Activated CD4-positive, alpha-beta T cell treated with anti-CD3 and anti-CD28 coated beads for 4 hours (primary cell): ENCODE data around the gene PPP2R2C.

ENCODE experiments used
- DNase-seq, 2 donors: peaks; one replicate each; pipeline ENCODE4 v3.0.0-alpha.2; 2020

The PPP2R2C gene

DNA sequence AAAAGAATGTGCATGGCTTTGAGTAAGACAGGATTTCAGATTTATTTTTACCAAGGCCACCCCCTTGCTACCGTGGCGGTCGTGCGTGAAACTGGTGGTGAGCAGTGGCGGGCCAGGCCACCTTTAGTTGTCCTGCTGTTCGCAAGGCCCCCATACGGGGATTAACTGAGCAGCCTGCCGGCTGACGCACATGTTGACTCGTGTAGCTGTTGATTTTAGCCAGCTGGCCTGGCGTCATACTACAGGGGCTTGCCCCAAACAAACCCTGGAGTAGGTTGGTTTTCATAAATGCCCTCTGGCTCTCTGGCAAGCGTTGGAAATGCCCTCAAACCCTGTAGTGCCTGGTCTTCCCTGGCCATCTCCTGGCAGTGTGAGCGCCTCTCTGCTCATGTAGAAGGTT lies 174.4 kb downstream of the PPP2R2C start:
- DNase-seq, result no peak

DNA sequence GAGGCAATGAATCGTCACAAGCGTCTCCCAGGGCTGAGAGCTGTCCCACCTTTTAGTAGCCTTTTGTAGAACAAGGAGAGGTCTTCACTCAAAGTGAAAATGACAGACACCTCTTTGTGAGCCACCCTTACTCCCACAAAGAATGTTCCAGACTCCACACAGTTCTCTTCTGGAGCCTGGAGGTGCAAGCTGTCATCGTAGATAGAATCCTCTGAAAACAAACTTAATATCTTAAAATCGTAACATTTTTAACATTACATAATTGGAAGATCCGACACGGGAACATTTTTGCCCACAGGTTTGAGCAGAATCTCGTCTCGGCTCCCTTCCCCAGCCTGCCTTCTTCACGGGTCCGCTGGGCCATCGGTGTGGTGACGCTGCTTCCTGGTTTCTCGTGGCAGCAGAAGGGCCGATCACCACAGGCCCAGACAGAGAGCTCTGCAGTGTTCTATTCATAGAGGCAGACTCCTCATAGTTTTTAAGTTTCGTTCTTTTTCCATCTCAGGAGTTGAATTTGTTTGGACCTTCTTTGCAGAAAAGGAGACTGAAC lies 175.1 kb downstream of the PPP2R2C start:
- DNase-seq, result no peak

DNA sequence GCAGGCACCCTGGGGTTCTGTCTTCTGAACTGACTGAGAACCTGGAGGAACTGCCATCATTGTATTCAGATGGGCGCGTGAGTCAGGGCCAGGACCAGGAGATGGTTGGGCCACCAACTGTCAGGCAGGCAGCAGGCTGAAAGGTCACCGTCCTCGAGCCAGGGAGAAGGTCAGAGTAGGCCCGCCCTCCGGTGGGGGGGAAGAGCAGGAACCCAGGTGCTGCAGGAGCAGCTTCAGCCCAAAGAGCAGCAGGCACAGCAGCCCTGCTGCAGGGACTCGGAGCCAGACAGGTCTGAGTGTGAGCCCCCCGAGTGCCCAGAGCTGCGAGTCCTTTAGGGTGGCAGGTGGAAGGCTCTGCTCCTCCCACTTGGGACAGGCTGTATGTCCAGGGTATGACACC lies 176.4 kb downstream of the PPP2R2C start:
- DNase-seq, result no peak

DNA sequence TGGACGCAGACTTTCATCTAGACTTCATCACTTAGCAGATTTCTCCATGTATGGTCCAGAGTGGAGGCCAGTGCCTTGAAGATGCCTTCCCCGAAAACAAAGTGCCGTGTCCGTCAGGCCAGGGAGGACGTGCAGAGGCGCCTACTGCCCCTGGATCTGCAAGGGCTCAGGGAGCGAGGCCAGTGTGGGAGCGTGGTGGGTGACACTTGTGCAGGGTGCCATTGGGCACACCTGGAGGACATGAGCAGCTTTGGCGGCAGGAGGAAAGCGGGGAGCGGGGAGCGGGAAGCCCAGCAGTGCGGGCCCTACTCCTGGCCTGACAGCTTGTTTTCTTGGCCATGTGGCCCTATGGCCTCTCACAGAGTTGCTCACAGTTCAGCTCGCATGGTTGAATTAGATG lies 176.9 kb downstream of the PPP2R2C start:
- DNase-seq, result no peak

DNA sequence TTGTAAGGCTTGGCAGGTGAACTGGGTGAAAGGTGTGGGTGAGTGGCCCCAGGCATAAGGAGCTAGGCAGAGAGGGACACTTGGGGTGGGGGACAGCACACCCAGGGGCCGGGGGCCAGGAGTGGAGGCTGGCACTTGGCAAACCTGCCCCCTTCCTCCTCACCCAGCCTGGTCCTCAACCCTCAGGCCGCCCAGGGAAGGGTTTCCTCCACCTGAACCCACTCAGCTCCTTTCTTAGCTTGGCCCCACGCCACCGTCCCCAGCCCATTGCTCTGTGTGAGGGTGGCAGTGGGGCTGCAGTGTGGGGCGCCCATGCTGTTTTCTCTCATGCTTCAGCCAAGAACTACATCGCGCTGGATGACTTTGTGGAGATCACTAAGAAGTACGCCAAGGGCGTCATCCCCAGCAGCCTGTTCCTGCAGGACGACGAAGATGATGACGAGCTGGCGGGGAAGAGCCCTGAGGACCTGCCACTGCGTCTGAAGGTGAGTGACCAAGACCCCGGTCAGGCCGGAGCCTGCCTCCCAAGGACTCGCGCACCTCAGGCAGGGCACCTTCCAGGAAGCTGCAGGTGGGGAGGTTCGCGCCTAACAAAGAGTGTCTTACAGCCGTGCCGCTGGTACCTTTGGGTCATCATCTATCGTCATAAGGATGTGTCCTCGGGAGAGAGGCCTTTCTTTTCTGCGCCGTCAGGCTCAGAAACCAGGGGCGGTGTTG lies 177.6 kb downstream of the PPP2R2C start:
- no peak for DNase-seq

DNA sequence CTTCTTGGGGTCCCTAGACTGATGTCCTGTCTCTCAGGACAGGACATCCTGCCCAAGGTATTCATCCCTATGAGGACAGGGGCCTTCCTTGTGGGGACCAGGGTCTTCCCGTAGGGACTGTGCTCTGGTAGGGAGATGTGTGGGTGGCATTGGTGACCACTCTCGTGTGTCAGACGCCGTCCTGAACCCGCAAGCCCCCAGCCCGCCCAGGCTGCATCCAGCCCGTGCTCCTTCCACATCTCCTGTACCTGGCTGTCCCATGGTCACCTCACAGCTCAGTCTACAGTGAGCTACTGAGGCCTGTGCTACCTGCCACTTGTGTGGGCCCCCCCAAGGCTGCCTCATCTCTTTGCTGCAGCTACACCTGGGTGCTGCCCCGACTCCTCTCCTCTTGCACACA lies 178.8 kb downstream of the PPP2R2C start:
- no peak for DNase-seq

DNA sequence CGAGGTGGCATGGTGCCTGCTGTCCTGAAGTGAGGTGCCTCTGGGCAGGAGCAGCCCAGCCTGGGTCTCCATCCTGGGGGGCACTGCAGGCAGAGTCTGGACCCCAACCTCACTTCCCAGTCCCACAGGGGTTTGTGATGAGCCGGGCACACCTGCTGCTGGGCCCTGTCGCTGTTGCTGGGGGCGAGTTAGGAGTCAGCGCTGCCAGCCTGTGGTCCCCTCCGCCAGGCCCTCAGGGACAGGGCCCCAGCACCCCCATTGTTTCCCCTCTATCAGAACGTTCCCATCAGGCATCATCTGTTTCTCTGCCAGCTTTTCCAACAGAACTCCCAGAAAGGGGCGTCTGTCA lies 179.3 kb downstream of the PPP2R2C start:
- no peak for DNase-seq

DNA sequence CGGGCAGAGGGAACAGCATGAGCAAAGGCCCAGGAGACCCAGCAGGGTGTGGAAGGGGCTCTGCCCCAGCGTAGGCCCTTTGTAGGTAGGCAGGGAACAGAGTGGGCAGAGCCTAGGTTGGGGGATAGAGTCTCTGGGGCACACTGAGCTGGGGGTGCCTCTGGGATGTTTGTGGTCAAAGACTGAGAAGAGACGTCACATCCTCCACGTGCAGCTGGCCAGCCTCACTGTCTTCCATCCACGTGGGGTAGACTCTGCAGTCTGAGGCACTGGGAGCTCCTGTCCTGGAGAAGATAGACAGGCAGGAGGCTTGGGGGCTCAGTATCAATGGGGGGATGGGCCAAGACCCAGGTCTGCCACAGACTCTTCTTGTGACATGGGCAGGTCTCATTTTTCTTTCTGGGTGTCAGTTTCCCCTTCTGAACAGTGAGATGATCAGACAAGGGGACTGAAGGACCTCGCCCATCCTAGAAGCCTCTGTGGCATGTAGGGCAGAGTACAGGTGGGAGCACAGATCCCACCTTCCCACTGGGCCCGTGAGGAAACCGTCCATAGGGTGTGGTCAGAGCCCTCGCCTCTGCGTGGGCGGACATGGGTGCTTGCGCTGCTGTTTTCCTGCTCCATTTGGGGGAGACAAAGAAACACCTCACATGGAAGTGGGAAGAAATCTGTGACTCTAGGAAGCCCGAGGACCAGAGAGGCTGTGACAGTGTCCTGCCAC lies 179.9 kb downstream of the PPP2R2C start:
- no peak for DNase-seq

DNA sequence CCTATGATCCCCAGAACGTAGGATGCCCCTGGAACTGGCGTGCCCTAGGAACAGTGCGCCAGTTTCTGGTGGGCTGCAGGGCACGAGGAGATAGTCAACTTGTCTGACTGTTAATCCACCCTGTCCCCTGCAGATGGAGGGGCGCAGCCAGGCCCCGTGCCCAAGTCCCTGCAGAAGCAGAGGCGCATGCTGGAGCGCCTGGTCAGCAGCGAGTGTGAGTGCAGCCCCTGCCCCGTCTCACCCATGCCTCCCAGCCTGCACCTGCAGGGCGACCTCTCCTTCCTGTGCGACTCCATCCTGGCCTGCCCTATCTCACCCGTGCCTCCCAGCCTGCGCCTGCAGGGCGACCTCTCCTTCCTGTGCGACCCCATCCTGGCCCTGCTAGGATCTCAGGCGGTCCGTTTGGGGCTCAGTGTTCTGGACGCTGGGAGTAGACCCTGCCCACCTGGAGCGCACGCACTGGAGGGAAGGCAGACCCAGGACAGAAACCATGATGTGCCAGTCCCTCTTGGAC lies 180.6 kb downstream of the PPP2R2C start:
- DNase-seq, result no peak

DNA sequence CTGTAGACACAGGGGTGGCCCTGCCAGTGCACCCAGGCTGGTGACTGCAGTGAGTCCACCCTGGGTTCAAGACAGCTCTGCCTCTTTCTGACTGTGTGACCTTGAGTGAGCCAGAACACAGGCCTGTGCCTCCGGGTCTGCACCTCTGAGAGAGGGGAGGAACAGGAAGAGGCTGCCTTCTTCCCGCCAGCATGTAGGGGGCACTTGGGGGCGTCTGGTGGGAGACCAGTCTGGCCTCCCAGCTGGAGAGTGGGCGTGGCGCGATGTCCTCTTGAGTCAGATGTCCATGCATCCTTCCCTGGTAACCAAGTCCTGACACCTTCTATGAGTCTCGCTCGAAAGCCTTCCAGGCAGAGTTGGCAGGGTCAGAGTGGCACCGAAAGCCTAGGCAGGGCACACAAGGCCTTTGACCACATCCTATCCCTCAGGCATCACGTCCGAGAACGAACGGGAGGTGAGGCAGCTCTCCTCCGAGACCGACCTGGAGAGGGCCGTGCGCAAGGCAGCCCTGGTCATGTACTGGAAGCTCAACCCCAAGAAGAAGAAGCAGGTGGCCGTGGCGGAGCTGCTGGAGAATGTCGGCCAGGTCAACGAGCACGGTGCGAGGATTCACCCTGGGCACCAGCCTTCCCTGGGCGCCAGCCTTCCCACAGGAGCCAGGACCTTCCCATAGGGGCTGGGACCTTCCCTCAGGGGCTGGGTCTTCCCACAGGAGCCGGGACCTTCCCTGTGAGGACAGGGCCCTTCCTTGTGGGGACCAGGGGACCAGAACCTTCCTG lies 181.5 kb downstream of the PPP2R2C start:
- DNase-seq, result no peak

DNA sequence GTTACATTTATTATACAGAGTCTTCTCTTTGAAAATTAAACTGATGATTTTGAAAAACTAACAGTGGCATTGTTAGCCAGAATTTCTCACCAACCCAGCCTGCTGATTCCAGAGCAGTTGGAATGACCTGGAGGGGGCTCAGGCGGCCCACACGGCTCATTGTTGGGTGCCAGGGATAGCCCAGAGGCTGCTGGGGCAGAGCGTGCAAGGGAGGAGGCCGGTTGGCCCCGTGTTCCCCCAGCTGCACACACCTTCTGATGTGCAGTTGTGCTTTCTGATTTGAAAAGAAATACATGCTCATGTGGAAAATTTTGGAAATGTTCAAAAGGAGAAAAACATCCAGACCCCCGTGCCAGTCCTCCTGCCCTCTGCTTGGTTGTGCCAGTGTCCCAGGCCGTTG lies 182.2 kb downstream of the PPP2R2C start:
- no peak for DNase-seq

DNA sequence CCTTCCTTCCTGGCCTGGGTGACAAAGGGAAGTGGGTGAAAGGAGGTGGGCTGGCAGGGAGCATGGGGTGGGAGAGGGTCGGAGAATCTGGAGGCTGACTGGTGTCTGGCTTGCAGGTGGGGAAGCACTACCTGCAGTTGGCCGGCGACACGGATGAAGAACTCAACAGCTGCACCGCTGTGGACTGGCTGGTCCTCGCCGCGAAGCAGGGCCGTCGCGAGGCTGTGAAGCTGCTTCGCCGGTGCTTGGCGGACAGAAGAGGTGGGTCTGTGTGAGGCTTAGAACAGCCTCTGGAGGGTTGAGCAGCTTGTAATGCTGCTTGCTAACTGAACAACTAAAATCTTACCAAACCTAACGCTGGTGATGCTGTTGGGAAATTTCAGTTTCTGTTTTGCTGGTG lies 183.5 kb downstream of the PPP2R2C start:
- no peak for DNase-seq

DNA sequence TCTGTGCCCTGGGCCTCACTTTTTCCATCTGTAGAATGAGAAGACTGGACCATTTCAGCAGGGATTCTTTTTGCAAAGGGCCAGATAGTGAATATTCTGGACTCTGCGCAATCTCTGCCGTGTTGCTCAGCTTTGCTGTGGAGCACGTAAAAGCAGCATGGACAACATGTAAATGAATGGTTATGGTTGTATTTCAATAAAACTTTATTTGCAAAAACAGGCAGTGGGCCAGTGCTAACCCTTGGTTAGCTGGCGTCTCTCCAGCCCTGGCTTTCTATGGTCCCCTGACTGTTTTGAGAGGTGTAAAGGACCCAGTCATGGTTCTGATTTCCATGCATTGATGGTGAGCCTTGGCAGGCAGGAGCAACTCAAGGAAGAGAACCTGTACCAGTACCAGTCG lies 184.1 kb downstream of the PPP2R2C start:
- DNase-seq, result no peak

DNA sequence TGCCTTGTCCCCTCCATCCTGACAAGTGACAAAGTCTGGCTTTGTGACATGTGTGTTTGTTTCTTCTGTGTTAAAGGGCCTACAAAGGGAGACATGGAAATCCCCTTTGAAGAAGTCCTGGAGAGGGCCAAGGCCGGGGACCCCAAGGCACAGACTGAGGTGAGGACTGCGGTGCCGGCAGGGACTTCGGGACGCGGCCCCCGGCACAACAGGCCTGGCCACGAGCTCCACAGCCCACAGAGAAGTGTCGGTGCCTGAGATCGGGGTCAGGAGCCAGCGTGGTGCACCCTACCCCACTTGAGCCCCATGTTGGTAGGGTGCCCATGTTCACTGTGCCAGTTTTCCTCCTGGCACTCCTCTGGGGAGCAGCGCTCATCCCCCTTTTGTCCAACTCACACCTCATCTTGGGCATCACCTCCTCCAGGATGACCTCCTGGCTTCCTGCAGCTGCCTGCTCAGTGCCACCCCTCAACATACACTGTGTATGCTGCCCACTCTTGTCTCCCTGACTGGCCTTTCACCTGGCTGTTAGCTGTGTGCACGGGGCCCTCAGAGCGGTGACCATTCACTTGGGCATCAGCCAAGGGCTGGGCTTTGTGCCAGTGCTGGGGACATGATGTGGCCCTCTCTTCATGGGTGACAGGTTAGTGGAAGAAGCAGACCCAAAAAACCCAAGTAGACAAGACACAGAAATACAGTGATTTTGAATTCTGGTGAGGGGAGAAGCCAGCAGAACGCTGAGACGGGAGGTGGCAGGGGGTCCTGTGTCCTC lies 185.2 kb downstream of the PPP2R2C start:
- DNase-seq, result no peak

DNA sequence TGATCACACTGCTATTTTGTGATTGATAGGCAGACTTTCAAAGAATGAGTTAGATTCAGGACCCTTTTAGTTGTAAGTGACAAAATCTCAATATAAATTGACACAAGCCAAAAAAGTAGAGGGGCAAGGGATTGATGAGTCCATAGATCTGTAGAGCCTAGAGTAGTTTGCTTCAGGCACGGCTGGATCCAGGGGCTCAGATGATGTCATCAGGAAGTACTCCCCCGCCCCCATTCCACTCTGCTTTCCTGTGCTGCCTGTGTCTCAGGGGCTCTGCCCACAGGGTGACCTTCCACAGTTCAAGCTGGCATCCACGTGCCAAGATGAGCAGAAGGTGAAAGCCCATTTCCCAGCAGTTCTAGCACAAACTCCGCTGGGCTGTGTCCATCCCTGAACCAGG lies 189.1 kb downstream of the PPP2R2C start:
- DNase-seq, result no peak

DNA sequence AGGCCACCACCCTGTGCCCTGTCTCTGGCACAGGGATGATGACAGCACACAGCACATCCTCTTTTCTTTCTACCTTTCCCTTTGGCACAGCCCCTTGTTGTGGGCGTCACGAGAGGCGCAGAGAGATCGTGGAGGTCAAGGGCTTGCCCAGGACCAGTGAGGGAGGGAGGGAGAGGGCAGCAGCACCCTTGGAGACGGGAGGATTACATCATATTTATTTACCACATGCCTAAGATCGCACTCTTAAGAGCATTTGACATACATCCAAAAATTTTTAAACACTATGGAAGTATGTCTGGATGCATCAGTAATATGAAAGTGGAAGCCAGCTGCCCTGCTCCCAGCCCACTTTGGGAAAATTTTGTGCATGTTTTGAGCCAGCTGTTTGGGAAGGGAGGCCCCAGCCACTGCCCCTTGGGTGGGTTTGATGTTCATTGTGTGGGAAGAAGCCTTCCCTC lies 190.1 kb downstream of the PPP2R2C start:
- no peak for DNase-seq

DNA sequence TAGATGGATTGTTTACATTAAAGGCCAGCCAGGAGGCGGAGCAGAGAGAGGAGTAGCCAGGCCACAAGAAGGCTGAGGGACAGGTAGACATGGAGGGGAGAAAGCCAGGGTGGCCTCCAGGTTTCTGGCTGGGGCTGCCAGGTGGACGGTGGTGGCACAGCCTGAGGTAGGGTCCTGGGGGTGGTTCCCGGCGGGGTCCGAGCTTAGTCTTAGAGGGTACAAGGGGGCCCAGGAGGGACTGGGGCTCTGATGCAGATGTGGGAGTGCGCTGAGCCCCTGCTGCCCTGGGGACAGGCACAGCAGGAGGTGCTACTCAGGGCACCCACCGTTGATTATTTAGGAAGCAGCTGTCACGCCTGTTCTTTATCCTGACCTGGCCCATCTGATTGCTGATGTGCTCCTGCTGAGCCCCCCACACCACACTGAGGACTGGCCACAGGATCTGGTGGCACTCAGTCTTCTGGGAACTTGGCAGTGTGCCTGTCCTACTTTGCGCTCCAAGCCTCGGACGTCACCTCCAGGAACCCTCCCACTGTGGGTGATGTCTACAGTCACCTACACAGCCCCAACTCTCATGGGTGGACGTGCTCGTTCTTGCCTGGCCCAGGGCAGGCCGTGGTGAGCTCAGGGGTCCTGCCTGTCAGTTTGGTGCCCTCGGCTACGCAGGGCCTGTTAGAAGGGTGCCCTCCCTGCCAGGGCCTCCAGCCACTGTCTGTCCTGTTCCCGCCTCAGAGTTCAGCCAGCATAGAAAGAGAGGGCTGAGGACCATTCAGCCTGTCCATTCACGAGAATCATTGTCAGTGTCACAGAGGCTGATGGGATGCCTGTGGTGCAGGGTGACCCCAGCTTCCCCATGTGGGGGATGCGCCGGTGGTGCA lies 190.7 kb downstream of the PPP2R2C start:
- DNase-seq, result no peak

DNA sequence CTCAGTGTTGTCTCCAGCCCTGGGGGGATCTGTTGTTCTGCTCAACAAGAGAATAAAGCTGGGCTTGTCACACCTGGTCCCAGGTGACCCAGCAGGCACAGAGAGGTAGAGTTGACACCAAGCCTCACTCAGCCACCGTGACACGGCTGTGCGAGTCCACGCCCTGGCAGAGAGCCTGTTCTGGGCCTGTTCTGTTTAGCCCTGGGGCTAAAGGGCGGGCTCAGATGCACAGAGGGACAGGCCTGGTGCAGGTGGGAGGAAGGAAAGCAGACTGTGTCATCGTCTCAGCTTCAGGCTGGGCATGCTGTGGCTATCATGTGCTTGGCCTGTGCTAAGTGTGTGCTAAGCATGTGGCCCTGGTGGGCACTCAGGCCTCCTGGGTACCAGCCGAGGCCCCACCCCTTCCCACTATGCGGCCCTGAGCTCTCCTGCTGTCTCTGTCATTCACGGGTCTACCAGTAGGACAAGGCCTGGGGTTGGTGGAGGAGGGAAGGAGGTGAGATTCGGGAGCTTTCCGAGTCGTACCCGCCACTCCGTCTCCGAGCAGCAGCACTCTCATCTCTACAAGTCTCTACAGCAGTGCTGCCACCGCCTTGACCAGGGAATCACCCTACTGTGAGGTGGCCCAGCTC lies 191.9 kb downstream of the PPP2R2C start:
- no peak for DNase-seq

DNA sequence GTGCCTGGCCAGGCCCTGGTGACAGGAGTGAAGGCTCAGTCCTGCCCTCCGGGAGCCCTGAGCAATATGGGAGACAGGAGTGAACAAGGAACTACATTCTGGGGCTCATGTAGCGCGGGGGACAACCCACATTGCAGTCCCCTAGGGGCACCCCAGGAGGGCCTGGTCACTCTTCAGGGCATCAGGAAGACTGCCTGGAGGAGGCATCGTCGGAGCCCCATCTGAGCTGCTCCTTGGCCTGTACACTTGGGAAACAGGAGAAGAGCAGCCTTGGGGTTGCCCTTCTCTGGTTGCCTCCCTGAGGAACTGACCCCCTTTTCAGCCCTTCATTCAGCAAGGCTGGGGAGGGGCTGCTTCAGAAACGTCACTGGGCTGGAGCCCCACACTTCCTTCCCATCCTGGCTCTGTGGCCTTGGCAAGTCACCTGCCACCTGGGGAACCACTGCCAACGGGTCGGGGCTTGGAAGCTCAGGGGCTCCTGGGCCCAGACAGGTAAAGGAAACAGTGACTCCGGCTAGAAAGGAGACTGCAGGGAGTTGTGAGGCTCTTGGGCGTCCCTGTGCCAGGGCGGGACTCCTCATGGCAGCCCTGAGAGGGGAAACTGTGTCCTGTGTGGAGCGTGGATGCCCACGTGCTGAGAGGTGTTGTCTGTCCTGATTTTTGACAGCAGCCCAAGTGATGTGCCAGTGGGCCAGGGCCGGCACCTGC lies 192.7 kb downstream of the PPP2R2C start:
- DNase-seq, result no peak

DNA sequence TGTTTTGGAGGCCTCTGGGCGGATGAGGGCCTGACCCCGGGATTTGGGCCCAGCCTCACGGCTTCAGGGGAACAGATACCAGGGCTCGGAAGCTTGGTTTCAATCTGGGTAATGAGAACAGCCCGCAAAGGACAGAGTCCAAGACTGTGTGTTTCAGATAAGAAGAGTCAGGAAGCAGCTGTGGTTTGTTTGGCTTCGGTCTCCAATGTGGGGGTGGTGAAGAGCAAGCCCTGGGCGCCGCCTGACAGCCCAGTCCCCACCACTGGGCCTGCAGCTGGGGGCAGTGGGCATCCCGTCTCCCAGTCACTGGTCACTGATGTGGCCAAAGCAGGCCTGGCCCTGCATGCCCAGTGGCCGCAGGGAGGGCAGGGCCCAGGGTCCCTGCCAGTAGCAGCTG lies 193.6 kb downstream of the PPP2R2C start:
- no peak for DNase-seq
